Subcutaneous adipose tissue (tissue), 4 donors: Measurements from ENCODE around the gene CSNK1E. TPM values are rescaled to one million over a fixed set of nuclear protein-coding genes. Genes with fewer than 3 reads are reported as not detected.

Experiments used
- CTCF ChIP-seq: fragments of 450-650 bp; IDR thresholded peaks from one replicate; pipeline ENCODE4 v1.5.1; 2016; ENCODE audit warnings: low read depth, mild to moderate bottlenecking, control low read depth, antibody characterized with exemption, moderate library complexity
- total RNA-seq, 4 donors: library from RNA; depleted of rRNA; stranded (reverse); fragments of >200 nt; gene quantifications; one replicate each; pipeline ENCODE4 v1.1.0, GENCODE V29; 2016

Gene CSNK1E
- total RNA-seq, 4 donors from 2014 or later = 59.7 to 156 (median 90.5) TPM

- no peak for TF ChIP-seq CTCF
Measured at GRCh38 chr22:38264322-38264843, 52.9 kb downstream of the CSNK1E start.

GRCh38 chr22:38262051-38262795, 55.0 kb downstream of the CSNK1E start:
- TF ChIP-seq CTCF = no peak

GRCh38 chr22:38260761-38261681, 56.2 kb downstream of the CSNK1E start:
- no peak for TF ChIP-seq CTCF

GRCh38 chr22:38259370-38259769, 57.9 kb downstream of the CSNK1E start:
- TF ChIP-seq CTCF = no peak

GRCh38 chr22:38258895-38259294, 58.3 kb downstream of the CSNK1E start:
- TF ChIP-seq CTCF = no peak

GRCh38 chr22:38257650-38258250, 59.5 kb downstream of the CSNK1E start:
- no peak for TF ChIP-seq CTCF
